HL-60/S4 treated with phorbol 12-myristate 13-acetate at 8.2 ng/mL for 4 days and 3 days (cell line): ENCODE data around the gene TDRD15.
"Not testable (repeated sequence)": the region's sequence is repeated elsewhere in the genome, so short reads cannot be mapped to it uniquely, and the experiment has no call there.

ENCODE experiments used
- in situ Hi-C: fragments of 300-500 bp; cut with MboI; formaldehyde crosslinking; loops from 2 replicates; pipeline ENCODE4 v1.15.0; 2022; ENCODE audit warnings: low sequenced_read_pairs

The TDRD15 gene

GRCh38 chr2:21123473-21124393, at the start of gene TDRD15:
TSS of gene TDRD15 (plus strand) at chr2:21123968. CDS start at chr2:21137468, 13,500 bp downstream.
- in situ Hi-C loops, result no loop called here

GRCh38 chr2:21078296-21078695, 45.5 kb upstream of the TDRD15 start:
- in situ Hi-C loops, result no loop called here

GRCh38 chr2:21083482-21083881, 40.3 kb upstream of the TDRD15 start:
- in situ Hi-C loops, result no loop called here

- in situ Hi-C loops, result no loop called here
These were observed 39.4 kb upstream of the TDRD15 start for GRCh38 chr2:21084401-21084800.

GRCh38 chr2:21092308-21092869, 31.4 kb upstream of the TDRD15 start:
- in situ Hi-C loops, result no loop called here

GRCh38 chr2:21095178-21095577, 28.6 kb upstream of the TDRD15 start:
- in situ Hi-C loops, result no loop called here

- in situ Hi-C loops, result no loop called here
These were observed 28.1 kb upstream of the TDRD15 start for GRCh38 chr2:21095714-21096113.

- in situ Hi-C loops, result no loop called here
These were observed 27.3 kb upstream of the TDRD15 start for GRCh38 chr2:21096458-21096857.

- in situ Hi-C loops, result no loop called here
These were observed 26.4 kb upstream of the TDRD15 start for GRCh38 chr2:21097331-21097730.

GRCh38 chr2:21098294-21098693, 25.5 kb upstream of the TDRD15 start:
- in situ Hi-C loops, result no loop called here

GRCh38 chr2:21099281-21099907, 24.4 kb upstream of the TDRD15 start:
- in situ Hi-C loops, result no loop called here

GRCh38 chr2:21101514-21102155, 22.1 kb upstream of the TDRD15 start:
- in situ Hi-C loops, result not testable (repeated sequence)

- in situ Hi-C loops, result no loop called here
These were observed 21.4 kb upstream of the TDRD15 start for GRCh38 chr2:21102356-21102755.

GRCh38 chr2:21103274-21103891, 20.4 kb upstream of the TDRD15 start:
- in situ Hi-C loops, result no loop called here

GRCh38 chr2:21104030-21104660, 19.6 kb upstream of the TDRD15 start:
- in situ Hi-C loops, result no loop called here

GRCh38 chr2:21111012-21111411, 12.8 kb upstream of the TDRD15 start:
- in situ Hi-C loops, result no loop called here

GRCh38 chr2:21117688-21118087, 6.1 kb upstream of the TDRD15 start:
- in situ Hi-C loops, result no loop called here

GRCh38 chr2:21118302-21118920, 5.4 kb upstream of the TDRD15 start:
- in situ Hi-C loops, result no loop called here

- in situ Hi-C loops, result no loop called here
These were observed 8.1 kb downstream of the TDRD15 start for GRCh38 chr2:21131861-21132260.

- in situ Hi-C loops, result no loop called here
These were observed 11.8 kb downstream of the TDRD15 start for GRCh38 chr2:21135585-21135984.
